Colonic mucosa (tissue), 4 donors: ENCODE results near the gene SLC25A1. TPM values are rescaled to one million over a fixed set of nuclear protein-coding genes. Genes with fewer than 3 reads are reported as not detected.

Experiments
- DNase-seq: peaks from one replicate; pipeline ENCODE4 v3.0.0-alpha.2; 2020
- H3K27ac ChIP-seq: fragments of 200-600 bp; one replicate; pipeline ENCODE4 v1.8.0; 2021
- H3K27me3 ChIP-seq: fragments of 200-600 bp; one replicate; pipeline ENCODE4 v1.8.0; 2021
- H3K36me3 ChIP-seq: fragments of 200-600 bp; one replicate; pipeline ENCODE4 v1.8.0; 2021
- H3K4me1 ChIP-seq: fragments of 200-600 bp; one replicate; pipeline ENCODE4 v1.8.0; 2021; ENCODE audit warnings: mild to moderate bottlenecking
- H3K4me3 ChIP-seq: fragments of 200-600 bp; one replicate; pipeline ENCODE4 v1.8.0; 2021
- H3K9ac ChIP-seq, 2 donors: one replicate each; pipeline ENCODE4 v1.7.0; 2013; ENCODE audit warnings: control low read depth in 2 of 2, low read depth in 2 of 2, low read length in 2 of 2
- H3K9me3 ChIP-seq: fragments of 200-600 bp; one replicate; pipeline ENCODE4 v1.8.0; 2021
- CTCF ChIP-seq: fragments of 200-600 bp; IDR thresholded peaks from one replicate; pipeline ENCODE4 v1.8.0; 2022; ENCODE audit warnings: antibody characterized with exemption, mild to moderate bottlenecking
- intact Hi-C: fragments of 100-400 bp; cut with DNase I; formaldehyde crosslinking; loops from one replicate; pipeline ENCODE4 v1.14.1; 2022
- total RNA-seq, 2 donors: library from RNA; stranded (reverse); fragmentation: NEBNext Ultra II Directional in 1 of 2; extraction: Animal tissue kit (Norgen Biotek cat#: 25700) in 1 of 2; gene quantifications; one replicate each; pipeline ENCODE4 v1.2.1, GENCODE V29; 2021
- donor health status: healthy.
- donor health status: DM: no; HTN: no; CAD: no.
- donor health status: DM: no; HTN: no; CAD: no.

The SLC25A1 gene
- total RNA-seq, 2 donors from 2014 or later = 191 to 218 TPM

- intact Hi-C loops = no loop called here
- Histone ChIP-seq H3K27ac (no peak overlapping the region), H3K4me3 (no peak overlapping the region), H3K4me1 (no peaks in the 10 kb centered on the region), H3K9ac (no peak overlapping the region), H3K36me3 (no peaks in the 10 kb centered on the region), H3K9me3 (no peaks in the 10 kb centered on the region), H3K27me3 (no peaks in the 10 kb centered on the region)
- no peak for TF ChIP-seq CTCF
- DNase-seq = no peak
These were observed 34.5 kb upstream of the SLC25A1 start for GRCh38 chr22:19213001-19213400.

- Histone ChIP-seq H3K36me3 (no peaks in the 10 kb centered on the region), H3K4me3 (no peak overlapping the region), H3K9me3 (no peaks in the 10 kb centered on the region), H3K27ac (no peak overlapping the region), H3K9ac (no peak overlapping the region), H3K4me1 (no peaks in the 10 kb centered on the region), H3K27me3 (no peaks in the 10 kb centered on the region)
- no peak for DNase-seq
- intact Hi-C loops = no loop called here
- TF ChIP-seq CTCF = no peak
These were observed 33.9 kb upstream of the SLC25A1 start for GRCh38 chr22:19212302-19212870.

GRCh38 chr22:19210188-19210587, 31.7 kb upstream of the SLC25A1 start:
- H3K9me3 ChIP-seq = no peaks in the 10 kb centered on the region
- no peak for TF ChIP-seq CTCF

GRCh38 chr22:19208287-19208847, 29.8 kb upstream of the SLC25A1 start:
- no peaks in the 10 kb centered on the region for H3K36me3 ChIP-seq
- no peak for TF ChIP-seq CTCF
- no peak overlapping the region for H3K27ac ChIP-seq
- H3K27me3 ChIP-seq = no peaks in the 10 kb centered on the region
- peak overlapping the region in 1 of 2 donors; percentile 12 for H3K9ac ChIP-seq
- intact Hi-C loops = no loop called here
- no peaks in the 10 kb centered on the region for H3K4me1 ChIP-seq
- H3K9me3 ChIP-seq = no peaks in the 10 kb centered on the region
- no peak overlapping the region for H3K4me3 ChIP-seq
- DNase-seq = no peak

More at GRCh38 chr22:19210188-19210587, 31.7 kb upstream of the SLC25A1 start:
- no peak overlapping the region for H3K9ac ChIP-seq
- no peak for DNase-seq
- no peak overlapping the region for H3K27ac ChIP-seq
- intact Hi-C loops = no loop called here
- no peaks in the 10 kb centered on the region for H3K27me3 ChIP-seq
- H3K4me3 ChIP-seq = no peak overlapping the region
- H3K36me3 ChIP-seq = no peaks in the 10 kb centered on the region
- no peaks in the 10 kb centered on the region for H3K4me1 ChIP-seq

GRCh38 chr22:19207884-19208283, 29.3 kb upstream of the SLC25A1 start:
- TF ChIP-seq CTCF = no peak
- Histone ChIP-seq H3K9me3 (no peaks in the 10 kb centered on the region), H3K9ac (no peak overlapping the region), H3K27me3 (no peaks in the 10 kb centered on the region), H3K4me3 (no peak overlapping the region), H3K27ac (no peak overlapping the region), H3K4me1 (no peaks in the 10 kb centered on the region), H3K36me3 (no peaks in the 10 kb centered on the region)
- DNase-seq = no peak
- intact Hi-C loops = no loop called here
